ENCODE data around the gene MAST4.

DNA sequence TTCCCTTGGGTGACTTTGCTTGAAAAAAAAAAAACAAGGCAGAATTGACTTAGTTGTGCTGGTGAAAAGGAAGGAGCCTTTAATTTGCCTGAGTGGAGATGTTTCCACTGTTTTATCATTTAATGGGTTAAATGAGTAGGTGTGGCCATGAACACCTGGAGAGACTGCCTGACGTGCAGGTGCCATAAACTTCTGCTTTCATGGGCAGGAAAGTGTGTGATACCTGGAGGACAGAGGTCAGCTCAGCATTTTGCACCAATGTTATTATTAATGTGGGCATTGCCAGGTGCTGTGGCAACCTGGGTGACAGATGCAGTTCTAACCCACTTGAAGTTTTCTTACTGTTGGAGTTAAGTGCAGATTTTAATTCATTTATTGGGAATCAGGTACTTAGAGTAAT, 455.0 kb downstream of the MAST4 start:
- TF ChIP-seq, protein P1, sequence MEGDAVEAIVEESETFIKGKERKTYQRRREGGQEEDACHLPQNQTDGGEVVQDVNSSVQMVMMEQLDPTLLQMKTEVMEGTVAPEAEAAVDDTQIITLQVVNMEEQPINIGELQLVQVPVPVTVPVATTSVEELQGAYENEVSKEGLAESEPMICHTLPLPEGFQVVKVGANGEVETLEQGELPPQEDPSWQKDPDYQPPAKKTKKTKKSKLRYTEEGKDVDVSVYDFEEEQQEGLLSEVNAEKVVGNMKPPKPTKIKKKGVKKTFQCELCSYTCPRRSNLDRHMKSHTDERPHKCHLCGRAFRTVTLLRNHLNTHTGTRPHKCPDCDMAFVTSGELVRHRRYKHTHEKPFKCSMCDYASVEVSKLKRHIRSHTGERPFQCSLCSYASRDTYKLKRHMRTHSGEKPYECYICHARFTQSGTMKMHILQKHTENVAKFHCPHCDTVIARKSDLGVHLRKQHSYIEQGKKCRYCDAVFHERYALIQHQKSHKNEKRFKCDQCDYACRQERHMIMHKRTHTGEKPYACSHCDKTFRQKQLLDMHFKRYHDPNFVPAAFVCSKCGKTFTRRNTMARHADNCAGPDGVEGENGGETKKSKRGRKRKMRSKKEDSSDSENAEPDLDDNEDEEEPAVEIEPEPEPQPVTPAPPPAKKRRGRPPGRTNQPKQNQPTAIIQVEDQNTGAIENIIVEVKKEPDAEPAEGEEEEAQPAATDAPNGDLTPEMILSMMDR (conservative IDR thresholded peaks at IDR 0.05; ENCODE audit: low read depth, low read length) = no peak
- TF ChIP-seq RAD21 (IDR thresholded peaks at IDR 0.05; ENCODE audit: low read length) = no peak
- TF ChIP-seq RCOR1 (IDR thresholded peaks at IDR 0.05; ENCODE audit: insufficient replicate concordance, low read length) = no peak
- TF ChIP-seq, protein P2, sequence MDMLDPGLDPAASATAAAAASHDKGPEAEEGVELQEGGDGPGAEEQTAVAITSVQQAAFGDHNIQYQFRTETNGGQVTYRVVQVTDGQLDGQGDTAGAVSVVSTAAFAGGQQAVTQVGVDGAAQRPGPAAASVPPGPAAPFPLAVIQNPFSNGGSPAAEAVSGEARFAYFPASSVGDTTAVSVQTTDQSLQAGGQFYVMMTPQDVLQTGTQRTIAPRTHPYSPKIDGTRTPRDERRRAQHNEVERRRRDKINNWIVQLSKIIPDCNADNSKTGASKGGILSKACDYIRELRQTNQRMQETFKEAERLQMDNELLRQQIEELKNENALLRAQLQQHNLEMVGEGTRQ (IDR thresholded peaks at IDR 0.05; ENCODE audit: low read depth, low read length) = no peak
- no peak for TF ChIP-seq POLR2A (IDR thresholded peaks at IDR 0.05; ENCODE audit: low read depth, low read length)
- TF ChIP-seq MAZ (IDR thresholded peaks at IDR 0.05; ENCODE audit: borderline replicate concordance, low read depth, low read length) = no peak
- no peak for TF ChIP-seq CEBPB (IDR thresholded peaks at IDR 0.05; ENCODE audit: low read depth, low read length)

All from IMR-90 (cell line).